Activated T-cell treated with anti-CD3 and anti-CD28 coated beads, Interleukin-2, amount 50 U/mL, for 4 hours (primary cell): ENCODE measurements around the gene TRIOBP. TPM values are rescaled to one million over a fixed set of nuclear protein-coding genes. Genes with fewer than 3 reads are reported as not detected.
"Not testable (repeated sequence)": the region's sequence is repeated elsewhere in the genome, so short reads cannot be mapped to it uniquely, and the experiment has no call there.

Experiments used
- ATAC-seq, 2 donors: fragments of 200-7000 bp; cut with Tn5 transposase; one replicate each; pipeline ENCODE4 v1.10.0; 2021
- DNase-seq: peaks from one replicate; pipeline ENCODE4 v3.0.0-alpha.2; 2020
- H3K27me3 Mint-ChIP-seq: one replicate; pipeline ENCODE4 v1.8.0; 2021; ENCODE audit warnings: low read depth, mixed read lengths
- H3K36me3 Mint-ChIP-seq: one replicate; pipeline ENCODE4 v1.8.0; 2022; ENCODE audit warnings: mixed read lengths; ENCODE audit not compliant: insufficient read depth
- H3K4me1 Mint-ChIP-seq: one replicate; pipeline ENCODE4 v1.8.0; 2021; ENCODE audit warnings: low read depth, mixed read lengths
- H3K4me3 Mint-ChIP-seq: one replicate; pipeline ENCODE4 v1.8.0; 2021; ENCODE audit warnings: mild to moderate bottlenecking, moderate library complexity, mixed read lengths
- H3K9me3 Mint-ChIP-seq: one replicate; pipeline ENCODE4 v1.8.0; 2021; ENCODE audit warnings: mixed read lengths
- total RNA-seq, 3 donors: library from RNA; stranded (reverse); gene quantifications; one replicate each; pipeline ENCODE4 v1.2.1, GENCODE V29; 2021

The TRIOBP gene
- total RNA-seq, 3 donors from 2014 or later: 14.9 to 19.0 (median 17.2) TPM

DNA sequence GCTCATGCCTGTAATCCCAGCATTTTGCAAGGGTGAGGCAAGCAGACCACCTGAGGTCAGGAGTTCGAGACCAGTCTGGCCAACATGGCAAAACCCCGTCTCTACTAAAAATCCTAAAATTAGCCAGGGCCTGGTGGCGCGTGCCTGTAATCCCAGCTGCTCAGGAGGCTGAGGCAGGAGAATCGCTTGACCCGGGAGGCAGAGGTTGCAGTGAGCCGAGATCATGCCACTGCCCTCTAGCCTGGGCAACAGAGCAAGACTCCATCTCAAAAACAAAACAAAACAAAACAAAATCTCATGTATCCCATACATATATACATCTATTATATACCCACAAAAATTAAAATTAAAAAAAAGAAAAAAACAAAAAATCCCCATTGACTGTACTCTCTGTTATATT is 100.4 kb downstream of the TRIOBP start:
- not testable (repeated sequence) for ATAC-seq, DNase-seq, H3K36me3 Mint-ChIP-seq, H3K9me3 Mint-ChIP-seq, H3K27me3 Mint-ChIP-seq, H3K4me3 Mint-ChIP-seq, H3K4me1 Mint-ChIP-seq

DNA sequence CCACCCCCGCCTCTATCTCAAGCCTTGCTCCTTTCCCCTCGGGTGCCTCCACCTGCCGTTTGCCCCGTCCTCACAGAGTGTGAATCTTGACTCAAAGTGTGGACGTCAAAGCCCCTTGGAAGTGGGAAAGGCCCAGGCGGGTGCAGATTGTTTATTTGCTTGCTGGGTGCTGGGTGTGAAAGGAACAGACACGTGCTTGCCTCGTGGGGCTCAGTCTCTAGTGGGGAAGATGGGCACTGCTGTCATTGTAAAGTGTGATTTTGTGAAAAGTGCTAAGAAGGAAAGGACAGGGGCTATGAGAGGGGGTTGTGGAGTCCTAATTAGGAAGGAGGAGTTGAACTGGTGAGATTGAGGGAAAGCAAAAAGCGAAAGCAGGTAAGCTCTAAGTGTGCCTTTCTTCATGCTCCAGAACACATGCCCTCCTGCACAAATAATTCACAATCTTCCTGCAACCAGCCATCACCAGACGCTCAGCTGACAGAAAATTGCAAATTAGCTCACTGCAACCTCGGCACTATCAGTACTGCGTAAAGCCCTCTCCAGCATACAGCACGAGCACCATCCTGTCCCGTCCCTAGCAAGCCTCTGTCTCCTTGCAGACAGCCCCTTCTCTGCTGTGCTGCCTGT is 101.1 kb downstream of the TRIOBP start:
- H3K4me3 Mint-ChIP-seq: no peak overlapping the region
- H3K27me3 Mint-ChIP-seq: peaks cover 11% of the 10 kb centered on the region
- DNase-seq (no peak), ATAC-seq (no peak)
- H3K9me3 Mint-ChIP-seq: no peaks in the 10 kb centered on the region
- no peaks in the 10 kb centered on the region for H3K36me3 Mint-ChIP-seq
- H3K4me1 Mint-ChIP-seq: peaks cover 7% of the 10 kb centered on the region

DNA sequence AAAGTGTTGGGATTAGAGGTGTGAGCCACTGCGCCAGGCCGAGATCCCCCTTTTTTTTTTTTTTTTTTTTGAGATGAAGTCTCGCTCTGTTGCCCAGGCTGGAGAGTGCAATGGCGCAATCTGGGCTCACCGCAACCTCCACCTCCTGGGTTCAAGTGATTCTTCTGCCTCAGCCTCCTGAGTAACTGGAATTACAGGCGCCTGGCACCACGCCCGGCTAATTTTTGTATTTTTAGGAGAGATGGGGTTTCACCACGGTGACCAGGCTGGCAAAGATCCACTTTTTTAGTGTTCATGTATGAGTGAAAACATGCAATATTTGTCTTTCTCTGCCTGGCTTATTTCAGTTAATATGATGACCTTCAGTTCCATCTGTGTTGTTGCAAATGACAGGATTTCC is 103.1 kb downstream of the TRIOBP start:
- not testable (repeated sequence) for H3K4me3 Mint-ChIP-seq
- peaks cover 19% of the 10 kb centered on the region for H3K27me3 Mint-ChIP-seq

DNA sequence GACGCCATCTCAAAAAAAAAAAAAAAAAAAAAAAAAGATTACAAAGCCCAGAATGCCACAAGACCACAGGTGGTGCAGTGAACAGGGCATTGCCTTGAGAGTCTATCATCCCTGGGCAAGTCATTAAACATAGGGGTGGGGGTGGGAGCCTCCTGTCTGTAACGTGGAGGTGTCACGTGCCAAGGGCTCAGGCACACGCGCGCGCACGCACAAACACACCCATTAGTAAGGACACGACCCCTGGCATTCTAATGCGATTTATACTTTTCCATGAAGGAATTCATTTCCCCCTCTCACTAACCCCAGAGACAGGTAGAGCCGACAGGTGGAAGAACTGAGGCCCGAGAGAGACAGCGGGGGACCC is 105.1 kb downstream of the TRIOBP start:
- no peaks in the 10 kb centered on the region for H3K36me3 Mint-ChIP-seq
- ATAC-seq (no peak), DNase-seq (no peak)
- H3K4me1 Mint-ChIP-seq: peaks cover 28% of the 10 kb centered on the region
- peak overlapping the region; percentile 59 for H3K4me3 Mint-ChIP-seq
- H3K27me3 Mint-ChIP-seq: peaks cover 35% of the 10 kb centered on the region
- no peaks in the 10 kb centered on the region for H3K9me3 Mint-ChIP-seq

More for the DNA sequence above, 103.1 kb downstream of the TRIOBP start:
- peaks cover 13% of the 10 kb centered on the region for H3K4me1 Mint-ChIP-seq
- ATAC-seq, H3K9me3 Mint-ChIP-seq, H3K36me3 Mint-ChIP-seq, DNase-seq: not testable (repeated sequence)

DNA sequence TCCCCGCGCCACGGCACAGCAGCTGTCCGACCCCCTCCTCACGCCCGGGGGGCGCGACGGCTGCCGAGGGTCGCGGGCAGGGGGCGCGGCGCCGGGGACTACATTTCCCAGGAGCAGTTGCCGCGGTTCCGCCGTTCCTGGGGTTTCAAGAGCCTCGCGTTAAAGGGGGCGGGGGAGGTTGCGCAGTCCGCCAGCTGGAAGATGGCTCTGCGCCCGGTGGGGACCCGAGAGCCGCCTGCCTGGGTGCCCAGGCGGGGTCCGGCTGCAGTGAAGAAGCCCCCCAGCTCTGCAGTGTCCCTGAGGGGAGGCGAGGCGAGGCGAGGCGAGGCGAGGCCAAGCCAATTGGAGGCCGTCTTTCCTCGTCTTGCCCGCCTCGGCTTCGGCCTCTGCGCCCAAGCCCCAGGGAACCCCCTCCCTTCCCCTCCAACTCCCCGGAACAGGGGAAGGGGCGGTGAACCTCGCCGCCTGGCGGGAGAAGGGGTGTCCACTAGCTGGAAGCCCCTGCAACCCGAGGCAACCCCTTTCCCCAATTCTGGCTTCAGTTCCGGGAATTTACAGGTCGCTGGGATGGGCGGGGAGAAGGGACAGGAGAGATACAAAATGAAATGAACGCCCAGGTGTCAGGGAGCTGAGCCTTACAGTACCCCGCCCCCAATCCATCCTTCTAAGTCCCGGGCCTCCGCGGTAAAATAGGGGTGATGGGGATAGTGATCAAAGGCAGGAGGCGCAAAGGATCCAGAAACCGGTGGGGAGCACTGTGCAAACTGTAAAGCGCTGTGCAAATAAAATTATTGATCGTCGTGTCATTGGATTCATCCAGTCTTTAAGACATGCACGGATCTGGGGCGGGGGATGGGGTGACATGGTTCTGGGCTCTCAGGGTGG is 105.7 kb downstream of the TRIOBP start:
- Mint-ChIP-seq H3K4me3 (peak overlapping the region; percentile 64), H3K9me3 (no peaks in the 10 kb centered on the region), H3K4me1 (peaks cover 33% of the 10 kb centered on the region), H3K36me3 (no peaks in the 10 kb centered on the region), H3K27me3 (peaks cover 40% of the 10 kb centered on the region)
- DNase-seq (no peak), ATAC-seq (peak; percentile 36 to 41)

DNA sequence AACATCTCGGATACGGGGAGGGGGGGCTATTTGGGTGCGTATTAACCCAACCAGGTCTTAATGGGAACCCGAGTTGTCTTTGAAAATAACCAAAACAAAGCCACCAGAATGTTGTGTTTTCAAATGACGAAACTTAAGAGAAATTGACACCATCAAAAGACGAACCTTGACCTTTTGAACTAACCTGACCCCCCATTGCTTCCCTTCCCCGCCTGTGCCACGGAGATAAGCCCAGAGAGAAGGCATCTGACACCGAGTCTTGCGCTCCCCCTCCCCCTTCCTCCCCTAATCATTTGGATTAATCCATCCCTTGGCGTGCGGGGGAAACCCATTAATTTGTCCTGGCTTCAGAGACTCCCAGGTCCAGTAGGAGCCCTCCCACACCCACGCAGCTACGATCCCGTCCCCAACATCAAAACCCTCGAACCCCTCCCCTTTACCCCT is 106.4 kb downstream of the TRIOBP start:
- H3K27me3 Mint-ChIP-seq: peaks cover 42% of the 10 kb centered on the region
- ATAC-seq (no peak), DNase-seq (no peak)
- H3K4me3 Mint-ChIP-seq: peak overlapping the region; percentile 64
- no peaks in the 10 kb centered on the region for H3K9me3 Mint-ChIP-seq
- no peaks in the 10 kb centered on the region for H3K36me3 Mint-ChIP-seq
- peaks cover 35% of the 10 kb centered on the region for H3K4me1 Mint-ChIP-seq

DNA sequence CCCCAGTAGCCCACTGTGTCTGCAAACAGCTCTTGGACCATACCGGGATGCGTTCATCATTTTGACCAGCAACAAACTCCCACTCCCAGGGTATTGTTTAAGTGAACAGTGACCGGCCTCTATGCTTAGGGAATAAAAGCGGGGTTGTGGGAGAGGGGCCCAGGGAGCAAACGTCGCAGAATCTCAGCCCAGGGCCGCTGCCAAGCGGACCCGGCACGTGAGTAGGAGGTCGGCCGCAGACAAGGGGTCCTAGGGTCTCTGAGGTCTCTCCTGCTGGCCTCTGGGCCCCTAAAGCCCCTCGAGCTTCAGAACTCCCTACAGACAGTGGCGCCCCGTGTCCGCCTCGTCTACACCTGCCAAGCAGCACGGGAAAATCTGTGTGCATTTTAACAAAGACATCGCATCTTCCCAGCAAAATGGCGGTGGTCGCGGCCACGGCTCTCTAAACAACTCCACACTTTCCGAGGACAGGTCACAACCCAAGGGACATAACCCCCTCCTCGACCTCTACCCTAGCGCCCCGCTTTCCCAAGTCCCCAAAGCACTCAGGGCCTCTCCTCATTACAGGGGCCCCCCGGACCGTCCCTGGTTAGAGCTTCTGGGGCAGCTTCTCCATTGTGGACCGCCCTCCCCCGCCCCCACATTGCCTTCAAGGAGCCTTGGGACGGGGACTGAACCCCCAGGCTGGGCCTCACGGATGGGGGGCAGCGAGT is 106.9 kb downstream of the TRIOBP start:
- no peak for ATAC-seq
- no peaks in the 10 kb centered on the region for H3K9me3 Mint-ChIP-seq
- peaks cover 43% of the 10 kb centered on the region for H3K27me3 Mint-ChIP-seq
- peak overlapping the region; percentile 57 for H3K4me3 Mint-ChIP-seq
- DNase-seq: no peak
- H3K4me1 Mint-ChIP-seq: peaks cover 39% of the 10 kb centered on the region
- no peaks in the 10 kb centered on the region for H3K36me3 Mint-ChIP-seq

DNA sequence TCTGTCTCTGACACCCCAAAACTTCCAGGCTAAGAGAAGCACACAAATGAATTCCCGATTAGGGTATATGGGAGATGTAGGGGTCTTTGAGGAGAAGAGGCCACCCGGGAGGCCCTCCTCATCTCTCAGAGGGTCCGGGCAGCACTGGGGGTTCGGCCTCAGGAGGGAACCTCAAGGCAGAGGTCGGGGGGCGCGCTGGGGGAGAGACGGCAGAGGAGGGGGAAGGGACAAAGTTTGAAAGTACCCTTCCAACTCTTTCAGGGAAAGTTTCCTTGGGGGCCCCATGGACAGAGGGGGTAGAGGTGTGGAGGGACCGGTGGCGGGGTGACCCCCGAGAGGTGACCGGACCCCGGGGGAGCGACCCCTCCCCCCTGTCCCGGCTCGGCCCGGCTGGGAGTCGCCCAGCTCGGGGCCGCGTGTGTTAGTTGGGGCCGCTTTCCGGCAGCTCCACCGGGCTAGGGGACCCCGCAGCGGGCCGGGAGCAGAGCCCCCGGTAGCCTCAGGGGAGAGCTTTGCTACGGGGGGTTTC is 107.6 kb downstream of the TRIOBP start:
- no peak for DNase-seq
- Mint-ChIP-seq H3K9me3 (no peaks in the 10 kb centered on the region), H3K36me3 (no peaks in the 10 kb centered on the region), H3K4me1 (peaks cover 39% of the 10 kb centered on the region), H3K27me3 (peaks cover 47% of the 10 kb centered on the region), H3K4me3 (peak overlapping the region; percentile 57)
- no peak for ATAC-seq

DNA sequence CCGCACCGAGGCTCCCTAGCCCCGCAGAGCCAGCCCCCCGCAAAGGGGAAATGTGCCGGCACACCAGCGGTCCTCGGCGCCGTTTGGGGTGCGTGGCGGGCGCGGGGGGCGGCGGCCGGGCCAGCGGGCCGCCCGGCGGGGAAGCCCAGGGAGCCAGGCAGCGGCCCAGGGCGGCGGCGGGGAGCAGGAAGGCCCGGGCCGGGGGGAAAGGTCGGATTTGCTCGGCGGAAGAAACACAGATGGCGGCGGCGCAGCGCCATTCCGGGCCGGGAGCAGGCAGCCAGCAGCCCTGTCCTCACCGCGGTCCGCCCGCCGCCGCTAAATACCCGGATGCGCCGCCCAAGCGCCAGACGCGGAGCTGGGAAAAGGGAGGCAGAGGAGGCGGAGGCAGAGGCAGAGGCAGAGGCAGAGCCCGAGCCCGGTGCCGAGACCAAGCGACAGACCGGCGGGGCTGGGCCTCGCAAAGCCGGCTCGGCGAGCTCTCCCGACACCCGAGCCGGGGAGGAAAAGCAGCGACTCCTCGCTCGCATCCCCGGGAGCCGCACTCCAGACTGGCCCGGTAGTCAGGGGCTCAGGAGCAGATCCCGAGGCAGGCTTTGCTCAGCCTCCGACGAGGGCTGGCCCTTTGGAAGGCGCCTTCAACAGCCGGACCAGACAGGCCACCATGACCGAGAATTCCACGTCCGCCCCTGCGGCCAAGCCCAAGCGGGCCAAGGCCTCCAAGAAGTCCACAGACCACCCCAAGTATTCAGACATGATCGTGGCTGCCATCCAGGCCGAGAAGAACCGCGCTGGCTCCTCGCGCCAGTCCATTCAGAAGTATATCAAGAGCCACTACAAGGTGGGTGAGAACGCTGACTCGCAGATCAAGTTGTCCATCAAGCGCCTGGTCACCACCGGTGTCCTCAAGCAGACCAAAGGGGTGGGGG is 108.3 kb downstream of the TRIOBP start:
- Mint-ChIP-seq H3K27me3 (peaks cover 53% of the 10 kb centered on the region), H3K4me3 (peak overlapping the region; percentile 72), H3K36me3 (no peaks in the 10 kb centered on the region), H3K9me3 (no peaks in the 10 kb centered on the region), H3K4me1 (peaks cover 39% of the 10 kb centered on the region)
- ATAC-seq: peak; percentile 20 to 26
- DNase-seq: peak; percentile 58

DNA sequence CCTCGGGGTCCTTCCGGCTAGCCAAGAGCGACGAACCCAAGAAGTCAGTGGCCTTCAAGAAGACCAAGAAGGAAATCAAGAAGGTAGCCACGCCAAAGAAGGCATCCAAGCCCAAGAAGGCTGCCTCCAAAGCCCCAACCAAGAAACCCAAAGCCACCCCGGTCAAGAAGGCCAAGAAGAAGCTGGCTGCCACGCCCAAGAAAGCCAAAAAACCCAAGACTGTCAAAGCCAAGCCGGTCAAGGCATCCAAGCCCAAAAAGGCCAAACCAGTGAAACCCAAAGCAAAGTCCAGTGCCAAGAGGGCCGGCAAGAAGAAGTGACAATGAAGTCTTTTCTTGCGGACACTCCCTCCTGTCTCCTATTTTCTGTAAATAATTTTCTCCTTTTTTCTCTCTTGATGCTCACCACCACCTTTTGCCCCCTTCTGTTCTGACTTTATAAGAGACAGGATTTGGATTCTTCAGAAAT is 109.0 kb downstream of the TRIOBP start:
- DNase-seq: no peak
- ATAC-seq: no peak
- peaks cover 51% of the 10 kb centered on the region for H3K27me3 Mint-ChIP-seq
- H3K4me3 Mint-ChIP-seq: peak overlapping the region; percentile 72
- H3K4me1 Mint-ChIP-seq: peaks cover 39% of the 10 kb centered on the region
- H3K36me3 Mint-ChIP-seq: no peaks in the 10 kb centered on the region
- no peaks in the 10 kb centered on the region for H3K9me3 Mint-ChIP-seq

DNA sequence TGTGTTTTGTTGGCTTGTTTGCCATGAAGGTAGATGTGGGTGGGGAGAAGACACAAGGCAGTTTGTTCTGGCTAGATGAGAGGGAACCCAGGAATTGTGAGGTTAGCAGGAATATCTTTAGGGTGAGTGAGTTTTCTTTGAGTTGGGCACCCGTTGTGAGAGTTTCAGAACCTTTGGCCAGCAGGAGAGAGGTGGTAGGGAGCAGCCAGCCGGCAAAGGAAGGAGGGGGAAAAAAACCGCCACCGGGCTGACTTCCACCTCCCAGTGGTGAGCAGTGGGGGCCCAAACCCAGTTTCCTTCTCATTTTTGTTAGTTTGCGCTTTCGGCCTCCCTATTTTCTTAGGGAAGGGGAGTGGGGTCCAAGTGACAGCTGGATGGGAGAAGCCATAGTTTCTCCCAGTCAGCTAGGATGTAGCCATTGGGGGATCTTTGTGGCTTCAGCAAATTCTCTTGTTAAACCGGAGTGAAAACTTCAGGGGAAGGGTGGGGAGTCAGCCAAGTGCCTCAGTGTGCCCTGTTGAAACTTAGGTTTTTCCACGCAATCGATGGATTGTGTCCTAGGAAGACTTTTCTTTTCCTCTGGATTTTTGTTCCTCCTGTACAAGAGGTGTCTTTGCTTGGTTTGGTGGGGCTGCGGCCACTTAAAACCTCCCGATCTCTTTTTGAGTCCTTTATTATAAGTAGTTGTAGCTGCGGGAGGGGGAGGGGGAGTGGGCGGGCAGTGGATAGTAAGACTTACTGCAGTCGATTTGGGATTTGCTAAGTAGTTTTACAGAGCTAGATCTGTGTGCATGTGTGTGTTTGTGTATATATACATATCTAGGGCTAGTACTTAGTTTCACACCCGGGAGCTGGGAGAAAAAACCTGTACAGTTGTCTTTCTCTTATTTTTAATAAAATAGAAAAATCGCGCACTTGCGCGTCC is 109.8 kb downstream of the TRIOBP start:
- peaks cover 51% of the 10 kb centered on the region for H3K27me3 Mint-ChIP-seq
- ATAC-seq: no peak
- H3K4me1 Mint-ChIP-seq: peaks cover 39% of the 10 kb centered on the region
- H3K4me3 Mint-ChIP-seq: peak overlapping the region; percentile 73
- no peaks in the 10 kb centered on the region for H3K9me3 Mint-ChIP-seq
- no peak for DNase-seq
- no peaks in the 10 kb centered on the region for H3K36me3 Mint-ChIP-seq

DNA sequence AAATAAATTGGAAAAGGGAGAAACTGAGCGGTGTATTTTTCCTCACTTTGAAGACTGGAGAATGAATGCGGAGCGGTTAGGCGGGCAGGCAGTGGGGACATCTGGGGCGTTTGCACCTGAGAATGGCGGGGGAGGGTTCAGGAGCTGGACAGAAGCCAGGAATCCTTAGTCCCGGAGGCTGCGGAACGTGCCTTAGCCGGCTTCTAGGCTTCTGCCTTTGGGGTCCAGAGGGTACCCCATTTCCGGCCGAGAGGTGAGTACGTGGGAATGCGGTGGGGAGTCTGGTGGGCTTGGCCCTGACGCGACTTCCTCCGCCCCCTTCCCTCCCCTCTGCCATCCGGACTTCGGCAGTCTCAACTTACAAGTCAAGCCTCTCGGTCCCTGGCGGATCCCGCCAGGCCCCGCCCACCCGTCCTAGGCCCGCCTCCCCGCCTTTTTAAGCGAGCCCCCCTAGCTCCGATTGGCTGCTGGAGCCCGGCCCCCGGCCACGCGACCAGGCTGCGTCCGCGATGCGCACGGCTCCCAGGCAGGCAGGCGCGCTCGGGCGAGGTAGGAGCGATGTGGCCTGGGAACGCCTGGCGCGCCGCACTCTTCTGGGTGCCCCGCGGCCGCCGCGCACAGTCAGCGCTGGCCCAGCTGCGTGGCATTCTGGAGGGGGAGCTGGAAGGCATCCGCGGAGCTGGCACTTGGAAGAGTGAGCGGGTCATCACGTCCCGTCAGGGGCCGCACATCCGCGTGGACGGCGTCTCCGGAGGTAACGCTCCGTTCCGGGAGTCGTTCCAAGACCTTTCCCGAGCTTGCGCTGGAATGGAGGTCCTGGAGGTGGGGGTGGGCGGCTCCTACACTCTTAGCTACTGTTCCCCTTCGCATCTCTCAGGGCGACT is 110.8 kb downstream of the TRIOBP start, which contains the start of gene GCAT:
Gene GCAT, plus strand, starts transcription at position 525 of the 884 bp plus-strand sequence. Its CDS starts 34 bp downstream, at position 559.
- Mint-ChIP-seq H3K9me3 (no peaks in the 10 kb centered on the region), H3K36me3 (no peaks in the 10 kb centered on the region), H3K4me1 (peaks cover 35% of the 10 kb centered on the region), H3K4me3 (peak within 1 kb of the TSS; percentile 73), H3K27me3 (peaks cover 51% of the 10 kb centered on the region)
- DNase-seq: peak; percentile 82
- ATAC-seq: peak; percentile 96 to 97
